ENCODE results near the gene CELF2. TPM values are rescaled to one million over a fixed set of nuclear protein-coding genes. Genes with fewer than 3 reads are reported as not detected.
"Not testable (repeated sequence)": the region's sequence is repeated elsewhere in the genome, so short reads cannot be mapped to it uniquely, and the experiment has no call there.

The CELF2 gene
- total RNA-seq, 1 donor from 2014 or later: 33.8 TPM

GRCh38 chr10:11179516-11180105, 161.9 kb downstream of the CELF2 start:
- no peak for TF ChIP-seq CTCF (IDR thresholded peaks at IDR 0.05)
- DNase-seq (ENCODE audit: extremely low spot score, unreplicated experiment): no peak
- Mint-ChIP-seq H3K27me3 (ENCODE audit: unreplicated experiment) (no peaks in the 10 kb centered on the region), H3K9me3 (ENCODE audit: unreplicated experiment) (peaks cover 6% of the 10 kb centered on the region), H3K4me1 (ENCODE audit: unreplicated experiment) (no peaks in the 10 kb centered on the region), H3K27ac (ENCODE audit: unreplicated experiment) (no peak overlapping the region), H3K4me3 (ENCODE audit: unreplicated experiment) (no peak overlapping the region), H3K36me3 (ENCODE audit: unreplicated experiment) (peaks cover 2% of the 10 kb centered on the region)

- Mint-ChIP-seq H3K9me3 (ENCODE audit: unreplicated experiment) (peaks cover 11% of the 10 kb centered on the region), H3K36me3 (ENCODE audit: unreplicated experiment) (peaks cover 2% of the 10 kb centered on the region), H3K4me3 (ENCODE audit: unreplicated experiment) (no peak overlapping the region), H3K27ac (ENCODE audit: unreplicated experiment) (no peak overlapping the region), H3K4me1 (ENCODE audit: unreplicated experiment) (no peaks in the 10 kb centered on the region), H3K27me3 (ENCODE audit: unreplicated experiment) (no peaks in the 10 kb centered on the region)
- no peak for TF ChIP-seq CTCF (IDR thresholded peaks at IDR 0.05)
- peak; percentile 59 for DNase-seq (ENCODE audit: extremely low spot score, unreplicated experiment)
Observed at GRCh38 chr10:11180228-11180627, 162.6 kb downstream of the CELF2 start.

- Mint-ChIP-seq H3K36me3 (ENCODE audit: unreplicated experiment) (peaks cover 7% of the 10 kb centered on the region), H3K4me1 (ENCODE audit: unreplicated experiment) (no peaks in the 10 kb centered on the region), H3K27ac (ENCODE audit: unreplicated experiment) (no peak overlapping the region), H3K4me3 (ENCODE audit: unreplicated experiment) (no peak overlapping the region), H3K9me3 (ENCODE audit: unreplicated experiment) (peaks cover 25% of the 10 kb centered on the region), H3K27me3 (ENCODE audit: unreplicated experiment) (no peaks in the 10 kb centered on the region)
- no peak for DNase-seq (ENCODE audit: extremely low spot score, unreplicated experiment)
- no peak for TF ChIP-seq CTCF (IDR thresholded peaks at IDR 0.05)
Observed at GRCh38 chr10:11181978-11182377, 164.3 kb downstream of the CELF2 start.

DNA sequence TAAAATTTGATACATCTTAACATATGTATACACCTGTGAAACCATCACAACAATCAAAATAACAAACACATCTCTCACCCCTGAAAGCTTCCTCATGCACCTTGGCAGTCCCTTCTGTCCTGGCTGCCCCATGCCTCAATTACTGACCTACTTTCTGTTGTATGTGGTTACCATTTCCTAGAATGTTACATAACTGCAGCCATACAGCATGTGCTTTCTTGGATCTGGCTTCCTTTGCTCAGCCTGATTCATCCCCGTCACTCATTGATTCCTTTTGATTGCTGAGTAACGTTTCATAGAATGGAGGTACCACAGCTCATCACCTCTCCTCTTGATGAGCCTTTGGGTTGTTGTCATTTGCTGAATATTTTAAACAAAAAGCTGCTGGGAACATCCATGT, 165.3 kb downstream of the CELF2 start:
- TF ChIP-seq CTCF (IDR thresholded peaks at IDR 0.05): no peak
- Mint-ChIP-seq H3K9me3 (ENCODE audit: unreplicated experiment) (peaks cover 30% of the 10 kb centered on the region), H3K27ac (ENCODE audit: unreplicated experiment) (no peak overlapping the region), H3K36me3 (ENCODE audit: unreplicated experiment) (peaks cover 7% of the 10 kb centered on the region), H3K4me1 (ENCODE audit: unreplicated experiment) (no peaks in the 10 kb centered on the region), H3K27me3 (ENCODE audit: unreplicated experiment) (no peaks in the 10 kb centered on the region), H3K4me3 (ENCODE audit: unreplicated experiment) (no peak overlapping the region)
- DNase-seq (ENCODE audit: extremely low spot score, unreplicated experiment): no peak

DNA sequence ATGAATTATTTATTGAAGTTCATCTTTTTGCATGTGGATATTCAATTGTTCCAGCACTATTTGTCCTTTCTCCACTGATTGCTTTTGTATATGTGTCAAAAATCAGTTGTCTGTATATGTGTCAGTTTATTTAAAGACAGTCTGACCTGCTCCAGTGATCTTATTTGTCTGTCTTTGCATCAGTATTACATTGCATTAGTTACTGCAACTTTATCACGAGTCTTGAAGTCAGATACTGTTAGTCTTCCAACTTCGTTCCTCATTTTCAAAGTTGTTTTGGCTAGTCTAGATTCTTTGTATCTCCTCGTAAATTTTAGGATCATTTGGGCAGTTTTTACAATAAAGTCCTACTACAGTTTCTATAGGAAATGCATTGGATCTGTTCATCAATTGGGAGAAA, 166.4 kb downstream of the CELF2 start:
- H3K36me3 Mint-ChIP-seq (ENCODE audit: unreplicated experiment): peaks cover 5% of the 10 kb centered on the region
- H3K4me1 Mint-ChIP-seq (ENCODE audit: unreplicated experiment): no peaks in the 10 kb centered on the region
- no peak overlapping the region for H3K27ac Mint-ChIP-seq (ENCODE audit: unreplicated experiment)
- no peak overlapping the region for H3K4me3 Mint-ChIP-seq (ENCODE audit: unreplicated experiment)
- TF ChIP-seq CTCF (IDR thresholded peaks at IDR 0.05): no peak
- peaks cover 33% of the 10 kb centered on the region for H3K9me3 Mint-ChIP-seq (ENCODE audit: unreplicated experiment)
- no peak for DNase-seq (ENCODE audit: extremely low spot score, unreplicated experiment)
- H3K27me3 Mint-ChIP-seq (ENCODE audit: unreplicated experiment): no peaks in the 10 kb centered on the region

- not testable (repeated sequence) for H3K4me3 Mint-ChIP-seq (ENCODE audit: unreplicated experiment); H3K36me3 Mint-ChIP-seq (ENCODE audit: unreplicated experiment); DNase-seq (ENCODE audit: extremely low spot score, unreplicated experiment); H3K27ac Mint-ChIP-seq (ENCODE audit: unreplicated experiment); H3K4me1 Mint-ChIP-seq (ENCODE audit: unreplicated experiment); H3K27me3 Mint-ChIP-seq (ENCODE audit: unreplicated experiment)
- peaks cover 33% of the 10 kb centered on the region for H3K9me3 Mint-ChIP-seq (ENCODE audit: unreplicated experiment)
Observed at GRCh38 chr10:11185128-11185665, 167.5 kb downstream of the CELF2 start.

Data from osteocyte (in vitro differentiated cells).